GM19395 (cell line): ENCODE results near the gene TERB2.
"Not testable (repeated sequence)": the region's sequence is repeated elsewhere in the genome, so short reads cannot be mapped to it uniquely, and the experiment has no call there.

Source experiments
- ATAC-seq: cut with Tn5 transposase; IDR thresholded peaks from one replicate; pipeline ENCODE4 v1.9.1; 2021; ENCODE audit warnings: mild to moderate bottlenecking, moderate library complexity; ENCODE audit not compliant: unreplicated experiment

Gene TERB2

GRCh38 chr15:44956388-44956787, at the start of gene TERB2:
TERB2 (plus strand) TSS chr15:44956687; CDS start chr15:44956719, 32 bp downstream.
- no peak for ATAC-seq

GRCh38 chr15:44909423-44909822, 47.1 kb upstream of the TERB2 start:
- ATAC-seq, result no peak

GRCh38 chr15:44910981-44911625, 45.4 kb upstream of the TERB2 start:
- ATAC-seq, result no peak

- not testable (repeated sequence) for ATAC-seq
These were observed 44.3 kb upstream of the TERB2 start for GRCh38 chr15:44912186-44912585.

GRCh38 chr15:44912974-44913448, 43.5 kb upstream of the TERB2 start:
- ATAC-seq, result not testable (repeated sequence)

- no peak for ATAC-seq
These were observed 38.4 kb upstream of the TERB2 start for GRCh38 chr15:44918136-44918535.

GRCh38 chr15:44928658-44929057, 27.8 kb upstream of the TERB2 start:
- not testable (repeated sequence) for ATAC-seq

- ATAC-seq, result not testable (repeated sequence)
These were observed 26.2 kb upstream of the TERB2 start for GRCh38 chr15:44930283-44930682.

GRCh38 chr15:44958302-44958701, 1.8 kb downstream of the TERB2 start:
- ATAC-seq, result not testable (repeated sequence)

- ATAC-seq, result no peak
These were observed 12.0 kb downstream of the TERB2 start for GRCh38 chr15:44968475-44968874.

GRCh38 chr15:44971036-44971435, 14.5 kb downstream of the TERB2 start:
- no peak for ATAC-seq

- not testable (repeated sequence) for ATAC-seq
These were observed 19.7 kb downstream of the TERB2 start for GRCh38 chr15:44976183-44976582.

- ATAC-seq, result not testable (repeated sequence)
These were observed 21.3 kb downstream of the TERB2 start for GRCh38 chr15:44977781-44978180.

GRCh38 chr15:44979617-44980339, 23.3 kb downstream of the TERB2 start:
- not testable (repeated sequence) for ATAC-seq

- not testable (repeated sequence) for ATAC-seq
These were observed 27.7 kb downstream of the TERB2 start for GRCh38 chr15:44984144-44984543.

GRCh38 chr15:44986346-44987055, 30.0 kb downstream of the TERB2 start:
- not testable (repeated sequence) for ATAC-seq

- ATAC-seq, result not testable (repeated sequence)
These were observed 31.2 kb downstream of the TERB2 start for GRCh38 chr15:44987711-44988110.

- not testable (repeated sequence) for ATAC-seq
These were observed 31.8 kb downstream of the TERB2 start for GRCh38 chr15:44988184-44988869.

GRCh38 chr15:44988870-44989219, 32.4 kb downstream of the TERB2 start:
- ATAC-seq, result not testable (repeated sequence)

- not testable (repeated sequence) for ATAC-seq
These were observed 41.1 kb downstream of the TERB2 start for GRCh38 chr15:44997632-44998031.

- no peak for ATAC-seq
These were observed 42.6 kb downstream of the TERB2 start for GRCh38 chr15:44999105-44999504.
